Activated CD8-positive, alpha-beta memory T cell treated with anti-CD3 and anti-CD28 coated beads, Interleukin-2, amount 50 U/mL, for 24 hours (primary cell): Measurements from ENCODE around the gene NCOR2.

Experiments used
- DNase-seq: peaks from one replicate; pipeline ENCODE4 v3.0.0-alpha.2; 2020; ENCODE audit errors: extremely low read depth

Gene NCOR2

GRCh38 chr12:124559182-124560017 is 8.0 kb downstream of the NCOR2 start:
- no peak for DNase-seq

DNA sequence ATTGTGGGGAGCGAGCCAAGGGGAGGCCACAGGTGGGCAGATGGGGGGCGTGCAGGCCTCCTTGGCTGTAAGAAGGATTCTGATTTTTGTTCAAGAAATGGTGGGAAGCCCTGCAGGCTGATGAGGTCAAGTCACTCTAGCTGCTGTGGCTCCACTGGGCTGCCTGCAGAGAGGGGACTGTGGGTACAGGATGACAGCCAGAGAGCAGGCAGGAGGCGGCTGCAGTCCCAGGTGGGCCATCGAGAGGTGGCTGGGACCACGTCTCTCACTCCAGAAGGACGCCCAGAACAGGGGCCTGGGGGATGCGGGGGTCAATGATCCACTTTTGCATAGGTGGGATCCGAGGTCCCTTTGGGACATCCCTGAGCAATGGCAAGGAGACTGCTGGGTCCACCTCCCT is 9.1 kb downstream of the NCOR2 start:
- no peak for DNase-seq

DNA sequence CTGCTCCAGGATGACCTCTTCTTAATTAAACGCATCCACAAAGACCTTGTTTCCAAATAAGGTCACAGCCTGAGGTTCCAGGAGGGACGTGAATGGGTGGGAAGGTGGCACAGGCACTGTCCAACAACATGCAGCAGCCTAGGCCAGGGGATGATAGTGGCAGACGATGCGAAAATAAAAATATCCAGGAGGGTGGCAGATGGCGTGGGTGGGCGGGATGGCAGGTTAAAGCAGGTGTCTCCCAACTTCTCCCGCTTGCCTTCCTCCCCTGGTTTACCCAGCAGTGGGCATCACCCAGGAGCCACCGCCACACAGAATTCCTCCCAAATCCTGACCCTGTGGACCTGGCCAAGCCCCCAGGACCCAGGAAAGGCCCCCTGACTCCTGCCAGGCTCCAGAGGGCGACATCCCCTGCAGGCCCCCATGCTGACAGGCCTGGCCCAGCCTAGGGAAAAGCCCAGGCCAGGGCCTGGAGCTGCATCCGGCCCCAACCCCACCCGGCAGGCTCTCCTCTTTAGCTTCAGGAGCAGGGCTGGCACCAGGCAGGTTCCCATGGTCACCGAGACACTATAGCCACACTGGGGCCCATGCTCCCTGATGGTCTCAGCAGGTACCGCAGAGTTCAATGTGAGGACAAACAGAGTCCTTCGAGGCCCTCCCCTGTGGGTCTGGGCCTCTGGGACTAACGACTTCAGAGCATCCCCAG is 9.7 kb downstream of the NCOR2 start:
- no peak for DNase-seq

- no peak for DNase-seq
Observed at GRCh38 chr12:124556896-124557501, 10.4 kb downstream of the NCOR2 start.

- DNase-seq: no peak
Observed at GRCh38 chr12:124556074-124556466, 11.3 kb downstream of the NCOR2 start.

DNA sequence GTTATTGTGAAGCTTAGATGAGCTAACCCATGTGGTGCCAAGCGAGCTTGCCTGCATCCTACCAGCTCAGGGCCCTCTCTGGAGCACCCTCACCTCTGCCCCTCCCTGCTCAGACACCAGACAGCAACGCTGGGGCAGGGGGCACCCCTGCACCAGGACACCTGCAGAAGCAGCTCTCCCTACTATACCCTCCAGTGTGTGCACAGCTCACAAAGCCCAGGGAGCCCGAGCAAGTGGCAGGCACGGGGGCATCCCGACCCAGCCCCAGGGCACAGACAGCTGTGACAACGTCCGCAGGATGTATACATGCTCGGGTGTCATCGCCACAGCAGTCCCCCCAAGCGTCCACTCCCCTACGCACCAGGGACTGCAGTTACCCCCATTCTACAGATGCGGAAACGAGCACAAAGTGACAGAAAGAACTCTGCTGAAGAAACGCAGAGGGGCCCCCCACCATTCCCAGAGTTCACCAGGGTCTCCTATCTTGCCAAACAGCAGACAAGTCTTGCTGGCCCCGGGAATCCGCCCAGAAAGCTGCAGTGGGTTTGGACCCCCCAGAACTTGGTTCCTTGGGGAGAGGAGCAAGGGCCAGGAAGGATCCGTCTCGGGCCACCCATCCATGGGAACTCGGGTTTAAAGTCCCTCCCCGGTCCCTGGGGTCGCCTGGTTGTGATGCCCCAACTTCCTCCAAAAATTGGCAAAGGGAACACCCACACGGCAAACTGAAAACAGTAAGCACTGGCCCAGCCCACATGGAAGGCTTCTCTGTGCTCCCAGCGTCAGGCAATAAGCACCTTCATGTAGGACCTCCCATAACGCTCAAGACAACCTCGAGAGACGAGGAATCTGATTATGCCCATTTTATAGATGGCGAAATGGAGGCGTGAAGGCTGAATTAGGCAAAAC is 12.0 kb downstream of the NCOR2 start:
- DNase-seq: no peak

- no peak for DNase-seq
Observed at GRCh38 chr12:124554429-124555029, 12.9 kb downstream of the NCOR2 start.

GRCh38 chr12:124553862-124554428 is 13.5 kb downstream of the NCOR2 start:
- DNase-seq: no peak

DNA sequence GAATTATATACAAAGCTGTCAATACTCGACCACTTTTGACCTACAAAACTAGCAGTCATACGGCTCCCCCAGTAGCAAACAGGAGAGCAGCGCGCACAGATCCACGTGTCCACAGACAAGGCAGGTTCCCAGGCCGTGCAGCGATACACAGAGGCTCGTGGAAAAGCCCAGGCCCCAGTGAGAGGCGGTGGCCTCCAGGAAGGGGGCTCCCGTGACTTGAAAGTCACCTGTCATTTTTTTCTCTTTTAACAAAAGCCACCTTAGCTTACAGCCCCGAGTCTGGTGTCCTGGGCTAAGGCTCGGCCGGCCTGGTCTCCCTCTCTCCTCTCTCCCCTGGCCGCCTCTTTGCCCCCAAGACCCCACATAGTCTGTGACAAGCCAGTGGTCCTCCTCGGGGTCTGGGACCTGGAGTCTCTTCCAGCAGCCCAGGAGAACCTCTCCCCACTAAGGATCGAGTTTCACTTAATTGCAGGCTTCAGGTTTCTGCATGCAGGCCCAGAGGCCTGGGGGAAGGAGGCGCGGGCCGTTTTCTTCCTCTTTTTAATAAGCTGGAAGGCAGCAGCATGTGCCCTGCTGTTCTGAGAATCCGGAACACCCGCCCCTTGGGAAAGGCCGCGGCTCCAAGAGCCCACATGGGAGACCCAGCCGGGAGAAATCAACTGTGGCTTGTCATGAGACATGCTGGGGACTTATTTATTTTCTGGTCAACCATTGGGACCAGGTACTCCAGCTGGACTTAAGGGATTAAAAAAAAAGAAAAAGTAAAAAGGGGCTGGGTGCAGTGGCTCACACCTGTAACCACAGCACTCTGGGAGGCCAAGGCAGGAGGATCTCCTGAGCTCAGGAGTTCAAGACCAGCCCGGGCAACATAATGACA is 15.9 kb downstream of the NCOR2 start:
- DNase-seq: no peak

DNA sequence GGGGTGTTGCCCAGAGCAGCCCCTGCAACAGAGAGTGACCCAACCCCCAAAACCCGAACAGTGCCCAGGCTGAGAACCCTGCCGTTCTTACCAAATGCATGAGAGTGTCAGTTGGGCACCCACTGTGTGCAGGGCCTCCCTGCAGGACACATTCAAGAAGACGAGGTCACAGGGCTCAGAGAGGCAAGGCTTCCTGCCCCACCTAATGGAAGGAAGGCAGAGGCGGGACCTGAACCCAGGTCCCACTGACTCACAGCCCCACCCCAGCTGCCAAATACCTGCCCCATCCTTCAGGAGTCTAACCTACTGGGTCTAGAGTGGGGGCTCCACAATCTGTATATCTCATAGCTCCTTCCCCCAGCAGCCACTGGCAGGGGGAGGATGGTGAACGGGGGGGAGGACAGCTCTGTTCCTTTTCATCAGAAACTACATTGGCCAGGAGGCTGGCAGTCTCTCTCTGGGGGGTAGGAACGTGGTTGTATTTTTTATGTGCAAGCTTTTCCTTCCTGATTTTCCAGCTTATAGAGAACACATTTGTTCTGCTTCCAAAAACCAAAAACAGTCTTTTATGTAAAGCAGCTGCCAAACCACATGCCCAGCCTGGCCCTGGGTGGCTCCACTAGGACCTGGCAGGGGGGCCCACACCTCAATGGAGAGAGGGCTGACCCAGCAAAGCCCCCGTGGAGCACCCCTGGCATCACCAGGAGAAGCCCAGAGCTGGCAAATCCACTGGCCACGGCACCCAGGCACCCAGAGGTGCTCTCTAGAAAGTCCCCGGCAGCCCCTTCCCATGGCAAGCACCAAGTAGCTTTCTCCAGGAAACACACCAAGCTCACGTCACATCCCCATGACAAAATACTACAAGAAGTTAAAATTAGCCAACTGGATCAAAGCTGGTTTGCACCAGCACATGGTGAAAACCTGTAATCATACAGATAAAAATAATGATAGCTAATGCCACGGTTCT is 17.0 kb downstream of the NCOR2 start:
- no peak for DNase-seq

- no peak for DNase-seq
Observed at GRCh38 chr12:124549629-124550028, 17.8 kb downstream of the NCOR2 start.

- no peak for DNase-seq
Observed at GRCh38 chr12:124548854-124549378, 18.5 kb downstream of the NCOR2 start.

DNA sequence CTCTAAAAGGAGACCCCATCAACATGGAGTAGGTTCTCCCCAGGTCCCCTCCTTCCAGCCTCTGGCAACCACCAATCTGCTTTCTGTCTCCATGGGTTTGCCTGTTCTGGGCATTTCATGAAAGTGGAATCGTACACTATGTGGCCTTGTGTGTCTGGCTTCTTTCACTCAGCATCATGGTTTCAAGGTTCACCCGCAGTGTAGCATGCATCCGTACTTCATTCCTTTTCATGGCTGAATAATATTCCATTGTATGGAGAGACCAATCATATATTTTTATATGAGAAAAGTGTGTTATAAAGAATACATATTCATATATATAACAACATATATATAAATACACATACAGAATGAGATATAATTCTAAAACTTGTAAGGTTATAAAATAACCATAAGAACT is 19.8 kb downstream of the NCOR2 start:
- no peak for DNase-seq

GRCh38 chr12:124545508-124546418 is 21.6 kb downstream of the NCOR2 start:
- peak; percentile 31 for DNase-seq

DNA sequence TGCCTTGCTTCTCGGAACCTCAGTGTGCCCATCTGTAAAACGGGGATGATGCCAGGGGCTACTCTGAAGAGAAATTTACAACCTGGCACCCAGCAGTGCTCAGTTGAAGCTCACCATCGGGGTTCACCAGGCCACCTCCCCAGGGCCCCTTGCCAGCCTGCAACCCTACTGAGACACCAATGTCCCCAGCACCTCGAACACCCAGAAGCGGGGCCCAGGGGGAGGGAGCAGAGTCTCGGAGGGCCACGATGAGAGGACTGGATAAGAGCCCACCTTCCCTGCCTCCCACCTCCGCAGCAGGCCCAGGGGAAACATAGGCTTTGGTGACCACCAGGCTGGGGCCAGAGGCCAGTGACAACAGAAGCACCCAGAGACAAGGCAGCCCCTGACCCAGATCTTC is 22.4 kb downstream of the NCOR2 start:
- no peak for DNase-seq

- no peak for DNase-seq
Observed at GRCh38 chr12:124544311-124544970, 23.0 kb downstream of the NCOR2 start.
